Bone marrow (tissue), 2 donors: ENCODE results near the gene SNRPD2.
"Not testable (repeated sequence)": the region's sequence is repeated elsewhere in the genome, so short reads cannot be mapped to it uniquely, and the experiment has no call there.

ENCODE experiments used
- DNase-seq, 2 donors: peaks; one replicate each; lab custom pipeline; 2025; lab: John Stamatoyannopoulos, UW

SNRPD2 gene

GRCh38 chr19:45705115-45705514, 13.4 kb upstream of the SNRPD2 start:
- DNase-seq = no peak

GRCh38 chr19:45701676-45702075, 9.9 kb upstream of the SNRPD2 start:
- no peak for DNase-seq

GRCh38 chr19:45693106-45693788, 1.5 kb upstream of the SNRPD2 start:
- DNase-seq = peak in 1 of 2 donors; percentile 68

- DNase-seq = peak; percentile 93 to 99
These were observed 693 bp upstream of the SNRPD2 start, which contains the start of gene QPCTL for GRCh38 chr19:45692187-45693105. TSS of gene QPCTL (plus strand) at chr19:45692666. CDS start at chr19:45692704, 38 bp downstream.

- DNase-seq = no peak
These were observed 4.2 kb downstream of the SNRPD2 start for GRCh38 chr19:45687599-45687998.

- DNase-seq = not testable (repeated sequence)
These were observed 6.7 kb downstream of the SNRPD2 start for GRCh38 chr19:45685045-45685444.

- no peak for DNase-seq
These were observed 8.8 kb downstream of the SNRPD2 start for GRCh38 chr19:45682908-45683307.

GRCh38 chr19:45682117-45682516, 9.6 kb downstream of the SNRPD2 start:
- no peak for DNase-seq

GRCh38 chr19:45681391-45682015, 10.2 kb downstream of the SNRPD2 start:
- DNase-seq = peak; percentile 31 to 54

- peak in 1 of 2 donors; percentile 3 for DNase-seq
These were observed 14.2 kb downstream of the SNRPD2 start for GRCh38 chr19:45677351-45678230.

GRCh38 chr19:45676851-45677263, 14.9 kb downstream of the SNRPD2 start:
- no peak for DNase-seq

GRCh38 chr19:45674946-45675345, 16.8 kb downstream of the SNRPD2 start:
- DNase-seq = no peak

GRCh38 chr19:45670670-45671453, 20.9 kb downstream of the SNRPD2 start:
- peak in 1 of 2 donors; percentile 63 for DNase-seq

GRCh38 chr19:45668342-45668871, 23.3 kb downstream of the SNRPD2 start:
- DNase-seq = no peak

GRCh38 chr19:45667620-45668341, 24.0 kb downstream of the SNRPD2 start, which contains the start of gene GIPR:
TSS of gene GIPR (plus strand) at chr19:45668221. CDS start at chr19:45669521, 1,300 bp downstream.
- DNase-seq = peak in 1 of 2 donors; percentile 45

- no peak for DNase-seq
These were observed 27.2 kb downstream of the SNRPD2 start for GRCh38 chr19:45664575-45664974.

- DNase-seq = no peak
These were observed 28.0 kb downstream of the SNRPD2 start for GRCh38 chr19:45663800-45664199.

- no peak for DNase-seq
These were observed 31.1 kb downstream of the SNRPD2 start for GRCh38 chr19:45660636-45661035.

- no peak for DNase-seq
These were observed 32.5 kb downstream of the SNRPD2 start for GRCh38 chr19:45659096-45659729.
